ENCODE data around the gene OBI1. TPM values are rescaled to one million over a fixed set of nuclear protein-coding genes. Genes with fewer than 3 reads are reported as not detected.

OBI1 gene
- polyA plus RNA-seq, 2 of the 4 experiments (the other 2 are of a cell fraction) = 8.7 to 13.9 TPM

DNA sequence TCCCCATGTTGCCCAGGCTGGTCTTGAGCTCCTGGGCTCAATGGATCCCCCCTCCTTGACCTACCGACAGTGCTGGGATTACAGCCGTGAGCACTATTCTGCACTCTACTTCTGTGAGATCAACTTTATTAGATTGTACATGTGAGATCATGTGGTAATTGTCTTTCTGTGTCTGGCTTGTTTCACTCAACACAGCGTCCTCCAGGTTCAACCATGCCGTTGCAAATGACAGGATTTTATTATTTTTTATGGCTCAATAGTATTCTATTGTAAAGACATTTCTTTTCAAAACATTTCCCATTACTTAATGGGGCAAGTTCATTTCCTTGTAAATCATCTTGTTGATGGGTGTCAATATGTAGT lies 1.5 kb upstream of the OBI1 start:
- ChIA-PET CTCF (interaction anchor here (1.2 kb wide), 1 partner anchor 38 kb away, joined by 3 read pairs; no protein-coding TSS in a partner anchor), POLR2A (interaction anchor here (0.8 kb wide), 1 partner anchor 117 kb away, joined by 3 read pairs; no protein-coding TSS in a partner anchor)

DNA sequence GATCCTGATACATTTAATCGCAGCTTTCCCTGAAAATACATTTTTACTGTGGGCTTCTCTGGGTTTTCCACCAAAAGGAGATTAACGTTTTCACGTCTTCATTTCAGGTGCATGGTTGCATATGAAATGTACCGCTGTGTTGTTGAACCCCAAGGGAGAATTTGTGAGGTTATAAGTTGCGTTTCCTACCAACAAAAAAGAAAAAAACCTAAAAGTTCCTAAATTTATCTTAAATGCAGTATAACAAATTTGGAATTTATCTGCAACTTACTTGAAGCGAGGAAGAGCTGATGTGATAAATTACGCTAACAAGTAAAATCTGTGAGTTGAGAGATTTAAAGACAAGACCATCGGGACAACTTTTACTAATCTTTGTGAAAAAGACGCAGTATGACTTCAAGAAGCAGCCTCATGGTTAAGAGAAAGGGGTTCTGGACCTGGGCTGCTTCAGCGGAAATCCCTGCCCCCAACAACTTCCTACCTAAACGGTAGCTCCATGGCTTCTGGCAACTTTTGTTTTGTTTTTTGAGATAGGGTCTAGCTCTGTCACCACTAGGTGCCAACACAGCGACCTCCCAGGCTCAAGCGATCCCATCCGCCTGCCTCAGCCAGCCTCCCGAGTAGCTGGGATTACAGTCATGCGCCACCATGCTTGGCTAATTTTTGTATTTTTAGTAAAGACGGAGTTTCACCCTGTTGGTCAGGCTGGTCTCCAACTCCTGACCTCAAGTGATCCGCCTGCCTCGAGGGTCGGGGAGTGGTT lies 958 bp upstream of the OBI1 start:
- peaks cover 6% of the 10 kb centered on the region; the same call in 2 of the 3 replicates for H3K4me1 ChIP-seq
- peak overlapping the region; percentile 82 to 91 for H3K27ac ChIP-seq
- ATAC-seq (peak; percentile 71 to 72), DNase-seq (ENCODE audit: low read depth in 1 of 2, low spot score in 1 of 2) (peak; percentile 7 to 33), FAIRE-seq (no peak)
- H3K4me3 ChIP-seq = peak overlapping the region; percentile 95
- POLR2A ChIA-PET = interaction anchor here (0.6 to 0.8 kb wide), 4 partner anchors 117 to 514 kb away, joined by 3 to 9 read pairs (median 6); no protein-coding TSS in a partner anchor
- no peaks in the 10 kb centered on the region for H3K9me3 ChIP-seq
- CTCF ChIA-PET = interaction anchor here (1.2 kb wide), 1 partner anchor 38 kb away, joined by 3 read pairs; no protein-coding TSS in a partner anchor
- TF ChIP-seq, protein P1, sequence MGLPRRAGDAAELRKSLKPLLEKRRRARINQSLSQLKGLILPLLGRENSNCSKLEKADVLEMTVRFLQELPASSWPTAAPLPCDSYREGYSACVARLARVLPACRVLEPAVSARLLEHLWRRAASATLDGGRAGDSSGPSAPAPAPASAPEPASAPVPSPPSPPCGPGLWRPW (IDR thresholded peaks at IDR 0.05) = no peak
- no peak for TF ChIP-seq SMC3 (IDR thresholded peaks at IDR 0.05)
- no peak for TF ChIP-seq PHF8 (IDR thresholded peaks at IDR 0.05; ENCODE audit: borderline replicate concordance, low read depth)
- TF ChIP-seq CEBPB (IDR thresholded peaks at IDR 0.05) = no peak
- TF ChIP-seq RARB (CRISPR knock-in tag; IDR thresholded peaks at IDR 0.05) = no peak
- TF ChIP-seq RNF2 (IDR thresholded peaks at IDR 0.05; ENCODE audit: borderline replicate concordance, low read depth) = no peak
- no peak for TF ChIP-seq MAFK (IDR thresholded peaks at IDR 0.05; ENCODE audit: partially characterized antibody)
- no peak for TF ChIP-seq ESRRA (IDR thresholded peaks at IDR 0.05; ENCODE audit: borderline replicate concordance, low read length)
- no peak for TF ChIP-seq FOXS1 (CRISPR knock-in tag; IDR thresholded peaks at IDR 0.05)
- TF ChIP-seq BHLHE40 (IDR thresholded peaks at IDR 0.05; ENCODE audit: low read depth, low read length) = no peak
- TF ChIP-seq TFCP2L1 (CRISPR knock-in tag; IDR thresholded peaks at IDR 0.05) = no peak
- no peak for TF ChIP-seq HDAC2 (IDR thresholded peaks at IDR 0.05)
- TF ChIP-seq CHD2 (IDR thresholded peaks at IDR 0.05; ENCODE audit: low read length, partially characterized antibody) = no peak
- TF ChIP-seq HEYL (CRISPR knock-in tag; IDR thresholded peaks at IDR 0.05) = no peak
- TF ChIP-seq, protein P2, sequence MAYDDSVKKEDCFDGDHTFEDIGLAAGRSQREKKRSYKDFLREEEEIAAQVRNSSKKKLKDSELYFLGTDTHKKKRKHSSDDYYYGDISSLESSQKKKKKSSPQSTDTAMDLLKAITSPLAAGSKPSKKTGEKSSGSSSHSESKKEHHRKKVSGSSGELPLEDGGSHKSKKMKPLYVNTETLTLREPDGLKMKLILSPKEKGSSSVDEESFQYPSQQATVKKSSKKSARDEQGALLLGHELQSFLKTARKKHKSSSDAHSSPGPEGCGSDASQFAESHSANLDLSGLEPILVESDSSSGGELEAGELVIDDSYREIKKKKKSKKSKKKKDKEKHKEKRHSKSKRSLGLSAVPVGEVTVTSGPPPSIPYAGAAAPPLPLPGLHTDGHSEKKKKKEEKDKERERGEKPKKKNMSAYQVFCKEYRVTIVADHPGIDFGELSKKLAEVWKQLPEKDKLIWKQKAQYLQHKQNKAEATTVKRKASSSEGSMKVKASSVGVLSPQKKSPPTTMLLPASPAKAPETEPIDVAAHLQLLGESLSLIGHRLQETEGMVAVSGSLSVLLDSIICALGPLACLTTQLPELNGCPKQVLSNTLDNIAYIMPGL (CRISPR knock-in tag; IDR thresholded peaks at IDR 0.05; ENCODE audit: borderline replicate concordance) = no peak
- TF ChIP-seq, protein P3, sequence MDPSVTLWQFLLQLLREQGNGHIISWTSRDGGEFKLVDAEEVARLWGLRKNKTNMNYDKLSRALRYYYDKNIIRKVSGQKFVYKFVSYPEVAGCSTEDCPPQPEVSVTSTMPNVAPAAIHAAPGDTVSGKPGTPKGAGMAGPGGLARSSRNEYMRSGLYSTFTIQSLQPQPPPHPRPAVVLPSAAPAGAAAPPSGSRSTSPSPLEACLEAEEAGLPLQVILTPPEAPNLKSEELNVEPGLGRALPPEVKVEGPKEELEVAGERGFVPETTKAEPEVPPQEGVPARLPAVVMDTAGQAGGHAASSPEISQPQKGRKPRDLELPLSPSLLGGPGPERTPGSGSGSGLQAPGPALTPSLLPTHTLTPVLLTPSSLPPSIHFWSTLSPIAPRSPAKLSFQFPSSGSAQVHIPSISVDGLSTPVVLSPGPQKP (IDR thresholded peaks at IDR 0.05; ENCODE audit: low read depth, low read length) = no peak
- no peak for TF ChIP-seq CHD4 (IDR thresholded peaks at IDR 0.05; ENCODE audit: borderline replicate concordance)
- TF ChIP-seq FOSB (CRISPR knock-in tag; IDR thresholded peaks at IDR 0.05) = no peak
- H3K4me2 ChIP-seq = peak overlapping the region; percentile 79
- 5% methylated on average over 16 of the region's 20 CpGs for WGBS (ENCODE audit: missing lambda C conversion rate)

More for the DNA sequence above, 1.5 kb upstream of the OBI1 start:
- Histone ChIP-seq H3K4me3 (peak overlapping the region; percentile 95), H3K4me2 (peak overlapping the region; percentile 79), H3K9me3 (no peaks in the 10 kb centered on the region), H3K27ac (peak overlapping the region; percentile 82 to 91; a peak in 4 of 6 replicates), H3K4me1 (peaks cover 6% of the 10 kb centered on the region; the same call in 2 of the 3 replicates)
- 73% methylated on average over 4 of the region's 4 CpGs for WGBS (ENCODE audit: missing lambda C conversion rate)
- ATAC-seq = peak; percentile 29 to 41; a peak in 4 of 6 replicates
- no peak for FAIRE-seq
- TF ChIP-seq HDAC2 (IDR thresholded peaks at IDR 0.05) (no peak), ZNF302 (CRISPR knock-in tag; IDR thresholded peaks at IDR 0.05) (no peak)
- TF ChIP-seq, protein P4, sequence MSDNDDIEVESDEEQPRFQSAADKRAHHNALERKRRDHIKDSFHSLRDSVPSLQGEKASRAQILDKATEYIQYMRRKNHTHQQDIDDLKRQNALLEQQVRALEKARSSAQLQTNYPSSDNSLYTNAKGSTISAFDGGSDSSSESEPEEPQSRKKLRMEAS (IDR thresholded peaks at IDR 0.05) = no peak
- TF ChIP-seq, protein P5, sequence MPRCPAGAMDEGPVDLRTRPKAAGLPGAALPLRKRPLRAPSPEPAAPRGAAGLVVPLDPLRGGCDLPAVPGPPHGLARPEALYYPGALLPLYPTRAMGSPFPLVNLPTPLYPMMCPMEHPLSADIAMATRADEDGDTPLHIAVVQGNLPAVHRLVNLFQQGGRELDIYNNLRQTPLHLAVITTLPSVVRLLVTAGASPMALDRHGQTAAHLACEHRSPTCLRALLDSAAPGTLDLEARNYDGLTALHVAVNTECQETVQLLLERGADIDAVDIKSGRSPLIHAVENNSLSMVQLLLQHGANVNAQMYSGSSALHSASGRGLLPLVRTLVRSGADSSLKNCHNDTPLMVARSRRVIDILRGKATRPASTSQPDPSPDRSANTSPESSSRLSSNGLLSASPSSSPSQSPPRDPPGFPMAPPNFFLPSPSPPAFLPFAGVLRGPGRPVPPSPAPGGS (IDR thresholded peaks at IDR 0.05) = no peak
- TF ChIP-seq, protein P3 (IDR thresholded peaks at IDR 0.05; ENCODE audit: low read depth, low read length) = no peak
- DNase-seq (ENCODE audit: low read depth in 1 of 2, low spot score in 1 of 2) = no peak
